Suprapubic skin (tissue), 4 donors: ENCODE results near the gene B3GNT5.

Source experiments
- EP300 ChIP-seq: sonication (generic); formaldehyde crosslinking; IDR thresholded peaks from one replicate; pipeline ENCODE4 v1.6.1; 2017; ENCODE audit warnings: antibody characterized with exemption
- POLR2A ChIP-seq, 2 donors: fragments of 450-650 bp; IDR thresholded peaks; one replicate each; pipeline ENCODE4 v1.6.1; 2017; ENCODE audit warnings: antibody characterized with exemption in 2 of 2, mild to moderate bottlenecking in 2 of 2, moderate library complexity in 2 of 2
- POLR2AphosphoS5 ChIP-seq, 3 donors: sonication (generic); formaldehyde crosslinking; IDR thresholded peaks; one replicate each; pipeline ENCODE4 v1.6.1; 2017; ENCODE audit warnings: antibody characterized with exemption in 3 of 3
- TF ChIP-seq, protein P1 (sequence below), 2 donors: fragments of 200-600 bp in 1 of 2; fragments of 450-650 bp in 1 of 2; sonication (generic) in 1 of 2; IDR thresholded peaks; one replicate each; pipeline ENCODE4 v1.5.1; 2016 to 2019; ENCODE audit warnings: antibody characterized with exemption in 2 of 2, mild to moderate bottlenecking in 1 of 2, moderate library complexity in 1 of 2

DNA sequence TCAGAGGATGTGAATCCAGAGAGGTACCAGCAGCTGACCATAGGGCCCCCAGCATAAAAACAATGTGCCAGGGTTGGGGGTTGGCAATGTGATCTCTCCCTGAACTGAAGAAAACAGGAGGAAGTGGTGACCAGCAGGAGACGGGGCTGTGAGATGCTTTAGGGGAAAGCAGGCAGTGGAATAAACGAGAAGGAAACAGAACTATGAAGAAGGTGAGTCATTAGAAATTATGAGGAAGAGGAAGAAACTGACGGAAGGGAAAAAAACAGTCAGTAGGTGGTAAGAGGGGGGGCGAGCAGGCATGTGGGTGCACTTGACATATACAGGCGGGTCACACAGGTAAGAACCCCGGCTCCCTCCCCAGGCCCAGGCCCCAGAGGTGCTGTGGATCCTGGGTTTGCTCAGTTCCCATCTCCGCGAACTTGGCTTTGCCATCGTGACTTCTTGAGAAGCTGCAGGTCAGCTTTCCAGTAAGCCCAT is 42.2 kb upstream of the B3GNT5 start:
- TF ChIP-seq, protein P1, sequence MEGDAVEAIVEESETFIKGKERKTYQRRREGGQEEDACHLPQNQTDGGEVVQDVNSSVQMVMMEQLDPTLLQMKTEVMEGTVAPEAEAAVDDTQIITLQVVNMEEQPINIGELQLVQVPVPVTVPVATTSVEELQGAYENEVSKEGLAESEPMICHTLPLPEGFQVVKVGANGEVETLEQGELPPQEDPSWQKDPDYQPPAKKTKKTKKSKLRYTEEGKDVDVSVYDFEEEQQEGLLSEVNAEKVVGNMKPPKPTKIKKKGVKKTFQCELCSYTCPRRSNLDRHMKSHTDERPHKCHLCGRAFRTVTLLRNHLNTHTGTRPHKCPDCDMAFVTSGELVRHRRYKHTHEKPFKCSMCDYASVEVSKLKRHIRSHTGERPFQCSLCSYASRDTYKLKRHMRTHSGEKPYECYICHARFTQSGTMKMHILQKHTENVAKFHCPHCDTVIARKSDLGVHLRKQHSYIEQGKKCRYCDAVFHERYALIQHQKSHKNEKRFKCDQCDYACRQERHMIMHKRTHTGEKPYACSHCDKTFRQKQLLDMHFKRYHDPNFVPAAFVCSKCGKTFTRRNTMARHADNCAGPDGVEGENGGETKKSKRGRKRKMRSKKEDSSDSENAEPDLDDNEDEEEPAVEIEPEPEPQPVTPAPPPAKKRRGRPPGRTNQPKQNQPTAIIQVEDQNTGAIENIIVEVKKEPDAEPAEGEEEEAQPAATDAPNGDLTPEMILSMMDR (IDR thresholded peaks at IDR 0.05): no peak
- TF ChIP-seq POLR2A (IDR thresholded peaks at IDR 0.05): no peak
- no peak for TF ChIP-seq POLR2AphosphoS5 (IDR thresholded peaks at IDR 0.05)
- no peak for TF ChIP-seq EP300
